Fibroblast of lung (primary cell): ENCODE measurements around the gene MS4A15.

Experiments
- EZH2 ChIP-seq: IDR thresholded peaks from 2 replicates; pipeline ENCODE4 v1.5.1; 2012; ENCODE audit warnings: low read length, control low read depth, mild to moderate bottlenecking; ENCODE audit errors: missing control alignments
- TF ChIP-seq, protein P1 (sequence below), 2 donors: IDR thresholded peaks in 1 of 2; conservative IDR thresholded peaks in 1 of 2; 1 replicate in 1 of 2; 2 replicates in 1 of 2; pipeline ENCODE4 v1.5.1; 2011 to 2012; ENCODE audit warnings: low read length in 2 of 2, control low read depth in 1 of 2, inconsistent platforms in 1 of 2, low read depth in 1 of 2, mild to moderate bottlenecking in 1 of 2

DNA sequence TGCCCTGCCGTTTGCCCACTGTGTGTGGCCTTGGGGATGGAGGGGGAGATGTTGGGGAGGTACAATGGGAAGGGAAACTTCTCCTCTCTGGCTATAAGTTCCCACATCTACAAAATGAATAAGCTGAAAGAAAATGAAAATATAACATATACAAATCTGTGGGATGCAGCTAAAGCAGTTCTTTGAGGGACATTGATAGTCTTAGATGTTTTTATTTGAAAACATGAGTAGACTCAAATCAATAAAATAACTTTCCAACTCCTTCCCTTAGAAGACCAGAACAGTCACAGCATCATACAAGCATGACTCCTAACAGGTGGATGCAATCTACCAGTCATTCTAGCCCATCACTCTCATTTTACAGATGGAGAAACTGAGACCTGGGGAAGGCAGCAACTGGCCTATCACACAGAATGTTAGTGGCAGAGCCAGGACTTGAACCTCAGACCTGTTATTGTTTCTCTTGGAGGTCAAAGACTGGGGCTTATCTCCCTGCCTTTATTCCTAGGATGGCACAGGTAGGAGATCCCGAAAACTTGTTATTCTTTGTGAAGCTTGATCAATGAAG is 60.0 kb downstream of the MS4A15 start:
- TF ChIP-seq, protein P1, sequence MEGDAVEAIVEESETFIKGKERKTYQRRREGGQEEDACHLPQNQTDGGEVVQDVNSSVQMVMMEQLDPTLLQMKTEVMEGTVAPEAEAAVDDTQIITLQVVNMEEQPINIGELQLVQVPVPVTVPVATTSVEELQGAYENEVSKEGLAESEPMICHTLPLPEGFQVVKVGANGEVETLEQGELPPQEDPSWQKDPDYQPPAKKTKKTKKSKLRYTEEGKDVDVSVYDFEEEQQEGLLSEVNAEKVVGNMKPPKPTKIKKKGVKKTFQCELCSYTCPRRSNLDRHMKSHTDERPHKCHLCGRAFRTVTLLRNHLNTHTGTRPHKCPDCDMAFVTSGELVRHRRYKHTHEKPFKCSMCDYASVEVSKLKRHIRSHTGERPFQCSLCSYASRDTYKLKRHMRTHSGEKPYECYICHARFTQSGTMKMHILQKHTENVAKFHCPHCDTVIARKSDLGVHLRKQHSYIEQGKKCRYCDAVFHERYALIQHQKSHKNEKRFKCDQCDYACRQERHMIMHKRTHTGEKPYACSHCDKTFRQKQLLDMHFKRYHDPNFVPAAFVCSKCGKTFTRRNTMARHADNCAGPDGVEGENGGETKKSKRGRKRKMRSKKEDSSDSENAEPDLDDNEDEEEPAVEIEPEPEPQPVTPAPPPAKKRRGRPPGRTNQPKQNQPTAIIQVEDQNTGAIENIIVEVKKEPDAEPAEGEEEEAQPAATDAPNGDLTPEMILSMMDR (conservative IDR thresholded peaks at IDR 0.05 in 1 of 2, IDR thresholded peaks at IDR 0.05 in 1 of 2; ENCODE audit: low read depth in 1 of 2, low read length in 2 of 2): no peak
- TF ChIP-seq EZH2: no peak
